GM21529 (cell line): Measurements from ENCODE around the gene FGF14.
A peak's percentile ranks its signal among the peaks of the same experiment; 100 is the strongest.

Experiments
- ATAC-seq: cut with Tn5 transposase; IDR thresholded peaks from one replicate; pipeline ENCODE4 v1.9.1; 2021; ENCODE audit not compliant: unreplicated experiment

The FGF14 gene

GRCh38 chr13:102401766-102402165 lies at the start of gene FGF14:
TSS of gene FGF14 (minus strand) at chr13:102402048.
- no peak for ATAC-seq

GRCh38 chr13:102443249-102443648 lies 41.4 kb upstream of the FGF14 start:
- ATAC-seq = no peak

- peak; percentile 42 for ATAC-seq
Measured at GRCh38 chr13:102441085-102441484, 39.2 kb upstream of the FGF14 start.

GRCh38 chr13:102440259-102440936 lies 38.5 kb upstream of the FGF14 start:
- peak; percentile 49 for ATAC-seq

GRCh38 chr13:102422690-102423089 lies 20.8 kb upstream of the FGF14 start:
- no peak for ATAC-seq

GRCh38 chr13:102405499-102406100 lies 3.8 kb upstream of the FGF14 start:
- ATAC-seq = no peak

GRCh38 chr13:102402290-102402689 lies 442 bp upstream of the FGF14 start:
- peak; percentile 64 for ATAC-seq

- ATAC-seq = no peak
Measured at GRCh38 chr13:102401265-102401664, 583 bp downstream of the FGF14 start.

GRCh38 chr13:102400675-102401145 lies 1.1 kb downstream of the FGF14 start:
- no peak for ATAC-seq

- no peak for ATAC-seq
Measured at GRCh38 chr13:102399791-102400674, 1.8 kb downstream of the FGF14 start.

- ATAC-seq = no peak
Measured at GRCh38 chr13:102395939-102396338, 5.9 kb downstream of the FGF14 start.

- no peak for ATAC-seq
Measured at GRCh38 chr13:102395174-102395573, 6.7 kb downstream of the FGF14 start.

- ATAC-seq = peak; percentile 95
Measured at GRCh38 chr13:102394158-102395053, 7.4 kb downstream of the FGF14 start.

GRCh38 chr13:102392481-102393209 lies 9.2 kb downstream of the FGF14 start:
- no peak for ATAC-seq

- ATAC-seq = no peak
Measured at GRCh38 chr13:102386461-102386860, 15.4 kb downstream of the FGF14 start.

- ATAC-seq = no peak
Measured at GRCh38 chr13:102380012-102380411, 21.8 kb downstream of the FGF14 start.

GRCh38 chr13:102376318-102376717 lies 25.5 kb downstream of the FGF14 start:
- ATAC-seq = no peak

- no peak for ATAC-seq
Measured at GRCh38 chr13:102374726-102375125, 27.1 kb downstream of the FGF14 start.

GRCh38 chr13:102374233-102374632 lies 27.6 kb downstream of the FGF14 start:
- no peak for ATAC-seq

GRCh38 chr13:102373221-102373620 lies 28.6 kb downstream of the FGF14 start:
- no peak for ATAC-seq
